CD4-positive, alpha-beta memory T cell (primary cell): ENCODE measurements around the gene SIGLECL1. TPM values are rescaled to one million over a fixed set of nuclear protein-coding genes. Genes with fewer than 3 reads are reported as not detected.

Experiments used
- CTCF ChIA-PET: fragments of 350-600 bp; sonication (Branson Sonifier 250); formaldehyde crosslinking; loops from one replicate; lab custom pipeline; 2021; ENCODE audit warnings: inconsistent platforms; ENCODE audit not compliant: partially characterized antibody; lab: Charles Lee
- POLR2A ChIA-PET: fragments of 350-600 bp; sonication (Branson Sonifier 250); formaldehyde crosslinking; loops from one replicate; lab custom pipeline; 2021; ENCODE audit not compliant: partially characterized antibody; lab: Charles Lee
- DNase-seq, 5 donors: peaks; one replicate each; pipeline versions ENCODE4 v3.0.0 to v3.0.0-alpha.2; 2020 to 2022; ENCODE audit warnings: mixed read lengths in 1 of 5
- H3K27ac ChIP-seq: one replicate; pipeline ENCODE4 v1.7.0; 2013; ENCODE audit warnings: low read depth, low read length
- H3K27me3 ChIP-seq: 2 replicates; pipeline ENCODE4 v1.7.0; 2013; ENCODE audit warnings: mild to moderate bottlenecking, low read length, moderate library complexity; ENCODE audit not compliant: insufficient read depth
- H3K36me3 ChIP-seq: 2 replicates; pipeline ENCODE4 v1.7.0; 2013; ENCODE audit warnings: mild to moderate bottlenecking, low read length, moderate library complexity; ENCODE audit not compliant: insufficient read depth
- H3K4me1 ChIP-seq: 2 replicates; pipeline ENCODE4 v1.7.0; 2013; ENCODE audit warnings: mild to moderate bottlenecking, low read length, moderate library complexity; ENCODE audit not compliant: insufficient read depth
- H3K4me3 ChIP-seq, 2 donors: one replicate each; pipeline ENCODE4 v1.7.0; 2013; ENCODE audit warnings: low read length in 2 of 2, mild to moderate bottlenecking in 1 of 2
- H3K9me3 ChIP-seq, 2 donors: one replicate each; pipeline ENCODE4 v1.7.0; 2013; ENCODE audit warnings: low read length in 2 of 2, control low read depth in 1 of 2; ENCODE audit not compliant: control insufficient read depth in 1 of 2
- H3K27ac Mint-ChIP-seq, 7 donors: one replicate each; pipeline ENCODE4 v1.8.0; 2020 to 2021; ENCODE audit warnings: mixed read lengths in 7 of 7, mild to moderate bottlenecking in 6 of 7, inconsistent platforms in 3 of 7, moderate library complexity in 3 of 7
- H3K27me3 Mint-ChIP-seq, 2 donors: one replicate each; pipeline ENCODE4 v1.8.0; 2020 to 2021; ENCODE audit warnings: mixed read lengths in 2 of 2
- H3K36me3 Mint-ChIP-seq, 2 donors: one replicate each; pipeline ENCODE4 v1.8.0; 2020 to 2021; ENCODE audit warnings: mixed read lengths in 2 of 2, inconsistent platforms in 1 of 2, mild to moderate bottlenecking in 1 of 2
- H3K4me1 Mint-ChIP-seq, 4 donors: one replicate each; pipeline ENCODE4 v1.8.0; 2020 to 2021; ENCODE audit warnings: mixed read lengths in 4 of 4, mild to moderate bottlenecking in 1 of 4
- H3K4me3 Mint-ChIP-seq, 8 donors: one replicate each; pipeline ENCODE4 v1.8.0; 2020 to 2021; ENCODE audit warnings: mixed read lengths in 8 of 8, mild to moderate bottlenecking in 7 of 8, moderate library complexity in 6 of 8, inconsistent platforms in 3 of 8
- H3K9me3 Mint-ChIP-seq, 8 donors: one replicate each; pipeline ENCODE4 v1.8.0; 2020 to 2021; ENCODE audit warnings: mixed read lengths in 8 of 8, mild to moderate bottlenecking in 5 of 8, inconsistent platforms in 3 of 8, moderate library complexity in 1 of 8
- intact Hi-C: fragments of 100-400 bp; cut with micrococcal nuclease; formaldehyde crosslinking; loops from one replicate; pipeline ENCODE4 v1.15.1; 2023
- polyA plus RNA-seq, 2 donors: library from polyadenylated mRNA; unstranded; fragments of 300-500 nt; fragmentation: Illumina TruSeq; gene quantifications; one replicate each; pipeline ENCODE4 v1.2.3, GENCODE V29; 2021
- total RNA-seq, 2 experiments: library from RNA; stranded (reverse); gene quantifications; one replicate each; pipeline ENCODE4 v1.2.3, GENCODE V29; 2021

SIGLECL1 gene
- total and polyA plus RNA-seq, 4 experiments from 2014 or later, result not detected

DNA sequence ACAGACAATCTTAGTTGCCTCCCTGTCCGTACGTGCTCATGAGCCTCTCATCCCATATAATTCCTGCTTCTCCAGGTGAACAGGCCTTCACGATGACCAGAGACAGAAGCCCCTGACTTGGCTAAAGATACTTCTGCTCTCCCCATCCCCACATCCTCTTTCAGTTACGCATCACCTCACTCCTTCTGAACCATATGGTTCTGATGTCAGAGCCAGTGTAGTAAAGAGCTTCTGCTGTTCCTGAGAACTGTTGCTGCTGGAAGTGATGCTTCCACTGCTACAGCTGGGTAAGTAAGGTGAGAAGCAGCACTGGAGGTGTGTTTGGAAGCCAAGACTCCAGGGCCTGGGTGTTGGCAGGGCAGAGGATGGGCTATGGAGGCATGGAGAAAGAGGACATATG lies 12.9 kb downstream of the SIGLECL1 start:
- no peaks in the 10 kb centered on the region for H3K9me3 ChIP-seq
- no peaks in the 10 kb centered on the region for H3K36me3 ChIP-seq
- H3K4me1 ChIP-seq, result no peaks in the 10 kb centered on the region
- no peak overlapping the region for H3K27ac ChIP-seq
- Mint-ChIP-seq H3K4me3 (no peak overlapping the region), H3K36me3 (no peaks in the 10 kb centered on the region), H3K9me3 (no peaks in the 10 kb centered on the region), H3K27me3 (peaks cover 8 to 14% of the 10 kb centered on the region in 2 donors), H3K4me1 (peaks cover 0 to 4% (median 0%) of the 10 kb centered on the region in 4 donors), H3K27ac (no peak overlapping the region)
- no peak overlapping the region for H3K4me3 ChIP-seq
- ChIA-PET CTCF (no interaction called here), POLR2A (no interaction called here)
- H3K27me3 ChIP-seq, result no peaks in the 10 kb centered on the region
- no peak for DNase-seq
- intact Hi-C loops, result no loop called here

DNA sequence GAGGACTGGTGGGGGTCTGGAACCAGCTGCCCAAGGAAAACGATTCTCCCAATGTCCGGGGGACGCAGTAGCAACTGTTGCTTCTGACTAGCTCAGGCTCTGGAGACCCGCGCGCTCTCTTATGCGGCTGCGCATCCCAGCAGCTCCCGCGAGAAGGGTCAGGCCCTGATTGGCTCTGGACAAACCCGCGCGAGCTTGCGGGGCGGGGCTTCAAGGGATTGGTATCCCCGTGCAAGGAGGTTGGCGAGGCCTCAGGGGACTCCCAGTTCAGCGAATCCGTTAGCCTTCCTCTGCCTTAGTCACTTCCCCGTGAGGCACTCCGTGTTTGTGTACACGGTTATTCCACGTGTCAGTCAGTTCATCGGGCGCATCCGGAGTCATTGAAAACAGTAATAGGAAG lies 20.2 kb downstream of the SIGLECL1 start:
- ChIA-PET POLR2A (no interaction called here), CTCF (no interaction called here)
- Mint-ChIP-seq H3K36me3 (no peaks in the 10 kb centered on the region), H3K9me3 (no peaks in the 10 kb centered on the region), H3K4me3 (peak overlapping the region in 1 of 8 donors; percentile 28), H3K27me3 (peaks cover 0 to 2% of the 10 kb centered on the region in 2 donors), H3K27ac (peak overlapping the region in 2 of 7 donors; percentile 55 to 71), H3K4me1 (peaks cover 0 to 35% (median 20%) of the 10 kb centered on the region in 4 donors)
- Histone ChIP-seq H3K4me1 (no peaks in the 10 kb centered on the region), H3K36me3 (no peaks in the 10 kb centered on the region), H3K4me3 (no peak overlapping the region), H3K27me3 (no peaks in the 10 kb centered on the region), H3K27ac (no peak overlapping the region), H3K9me3 (no peaks in the 10 kb centered on the region)
- DNase-seq, result no peak
- intact Hi-C loops, result no loop called here

DNA sequence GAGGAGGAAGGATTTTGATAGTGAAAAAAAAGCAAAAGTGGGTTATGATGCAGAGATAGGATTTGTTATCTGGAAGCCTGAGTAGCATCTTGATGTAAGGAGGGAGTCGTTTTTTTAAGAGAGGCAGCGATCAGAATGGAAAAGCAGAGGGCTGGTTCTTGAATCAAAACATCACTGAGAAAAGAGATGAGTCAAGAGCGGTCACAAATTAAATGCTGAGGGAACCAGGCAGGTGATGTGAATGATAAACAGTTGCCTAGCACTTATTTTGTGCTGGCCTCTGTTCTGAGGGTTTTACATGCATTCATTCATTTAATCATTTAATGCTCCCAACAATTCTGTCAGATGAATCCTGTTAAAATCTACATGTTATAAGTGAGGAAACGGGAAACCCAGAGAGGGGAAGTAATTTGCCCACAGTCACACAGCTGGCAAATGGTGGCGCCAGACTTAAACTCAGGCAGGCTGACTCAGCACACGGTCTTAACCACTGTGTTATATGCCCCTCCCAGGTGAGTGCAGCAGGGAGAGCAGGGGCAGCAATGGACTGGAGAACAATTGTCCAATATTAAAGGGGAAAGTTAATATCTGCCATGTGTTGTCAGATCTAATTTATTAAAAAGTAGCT lies 21.4 kb downstream of the SIGLECL1 start:
- peak in 2 of 5 donors; percentile 28 to 51 for DNase-seq
- H3K27ac ChIP-seq, result no peak overlapping the region
- intact Hi-C loops, result no loop called here
- peak overlapping the region in 5 of 8 donors; percentile 23 to 67 (median 41) for H3K4me3 Mint-ChIP-seq
- H3K4me1 ChIP-seq, result no peaks in the 10 kb centered on the region
- no peak overlapping the region for H3K4me3 ChIP-seq
- H3K9me3 ChIP-seq, result no peaks in the 10 kb centered on the region
- ChIA-PET POLR2A (interaction anchor here (0.6 to 1.1 kb wide), 2 partner anchors 67 to 432 kb away, joined by 3 read pairs; no protein-coding TSS in a partner anchor), CTCF (no interaction called here)
- no peaks in the 10 kb centered on the region for H3K27me3 ChIP-seq
- peaks cover 0 to 2% of the 10 kb centered on the region in 2 donors for H3K27me3 Mint-ChIP-seq
- peak overlapping the region in 5 of 7 donors; percentile 58 to 92 (median 82) for H3K27ac Mint-ChIP-seq
- H3K36me3 ChIP-seq, result no peaks in the 10 kb centered on the region
- no peaks in the 10 kb centered on the region for H3K9me3 Mint-ChIP-seq
- H3K36me3 Mint-ChIP-seq, result no peaks in the 10 kb centered on the region
- H3K4me1 Mint-ChIP-seq, result peaks cover 0 to 35% (median 20%) of the 10 kb centered on the region in 4 donors

DNA sequence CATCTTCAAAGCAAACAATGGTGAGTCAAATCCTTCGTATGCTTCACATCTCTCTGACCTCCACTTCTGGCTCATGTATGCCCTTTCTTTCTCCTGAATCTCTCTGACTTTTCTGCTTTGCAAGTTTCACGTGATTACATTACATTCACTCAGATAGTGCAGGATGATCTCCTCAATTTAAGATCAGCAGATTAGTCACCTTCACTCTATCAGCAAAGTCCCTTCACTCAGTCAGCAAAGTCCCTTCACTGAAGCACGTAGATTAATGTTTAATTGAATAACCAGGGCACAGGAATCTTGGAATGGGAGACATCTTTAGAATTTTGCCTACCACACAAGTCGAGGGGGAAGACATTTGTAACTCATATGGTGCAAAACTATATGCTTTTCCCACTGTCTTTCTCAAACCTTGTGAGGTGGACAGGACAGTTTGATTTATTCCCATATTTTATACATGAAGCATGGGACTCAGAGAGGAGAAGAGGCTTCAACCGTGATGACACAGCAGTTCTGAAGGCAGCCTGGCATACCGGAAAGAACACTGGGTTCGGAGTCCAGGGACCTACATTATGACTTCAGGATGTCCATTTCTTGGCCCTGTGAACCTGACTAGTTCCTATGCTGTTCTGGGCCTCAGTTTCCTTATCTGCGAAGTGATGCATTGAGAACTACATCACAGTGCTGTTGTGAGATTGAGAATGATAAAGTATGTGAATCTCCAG lies 23.3 kb downstream of the SIGLECL1 start:
- Histone ChIP-seq H3K36me3 (no peaks in the 10 kb centered on the region), H3K4me3 (no peak overlapping the region), H3K27me3 (no peaks in the 10 kb centered on the region), H3K4me1 (no peaks in the 10 kb centered on the region), H3K27ac (no peak overlapping the region), H3K9me3 (no peaks in the 10 kb centered on the region)
- H3K4me1 Mint-ChIP-seq, result peaks cover 0 to 35% (median 20%) of the 10 kb centered on the region in 4 donors
- H3K27ac Mint-ChIP-seq, result peak overlapping the region in 4 of 7 donors; percentile 10 to 40 (median 25)
- peaks cover 5% of the 10 kb centered on the region in 2 donors for H3K27me3 Mint-ChIP-seq
- H3K4me3 Mint-ChIP-seq, result peak overlapping the region in 3 of 8 donors; percentile 1 to 6 (median 4)
- DNase-seq, result no peak
- ChIA-PET CTCF (interaction anchor here (1.4 kb wide), 1 partner anchor 14 kb away, joined by 5 read pairs; no protein-coding TSS in a partner anchor), POLR2A (no interaction called here)
- intact Hi-C loops, result no loop called here
- H3K9me3 Mint-ChIP-seq, result peaks cover 0 to 4% (median 0%) of the 10 kb centered on the region in 8 donors
- H3K36me3 Mint-ChIP-seq, result no peaks in the 10 kb centered on the region

GRCh38 chr19:51277112-51277511 lies 26.2 kb downstream of the SIGLECL1 start:
- Histone ChIP-seq H3K27ac (no peak overlapping the region), H3K4me3 (no peak overlapping the region), H3K9me3 (no peaks in the 10 kb centered on the region), H3K36me3 (no peaks in the 10 kb centered on the region), H3K4me1 (no peaks in the 10 kb centered on the region), H3K27me3 (no peaks in the 10 kb centered on the region)
- H3K9me3 Mint-ChIP-seq, result peaks cover 0 to 9% (median 5%) of the 10 kb centered on the region in 8 donors
- intact Hi-C loops, result no loop called here
- peaks cover 0 to 25% (median 14%) of the 10 kb centered on the region in 4 donors for H3K4me1 Mint-ChIP-seq
- no peak overlapping the region for H3K27ac Mint-ChIP-seq
- H3K36me3 Mint-ChIP-seq, result no peaks in the 10 kb centered on the region
- peaks cover 4 to 5% of the 10 kb centered on the region in 2 donors for H3K27me3 Mint-ChIP-seq
- CTCF ChIA-PET, result no interaction called here
- no peak overlapping the region for H3K4me3 Mint-ChIP-seq
- POLR2A ChIA-PET, result no interaction called here
- no peak for DNase-seq

GRCh38 chr19:51282335-51282734 lies 31.5 kb downstream of the SIGLECL1 start:
- H3K4me1 ChIP-seq, result no peaks in the 10 kb centered on the region
- Mint-ChIP-seq H3K36me3 (no peaks in the 10 kb centered on the region), H3K27ac (peak overlapping the region in 2 of 7 donors; percentile 40 to 58), H3K4me3 (no peak overlapping the region), H3K9me3 (peaks cover 2 to 20% (median 10%) of the 10 kb centered on the region in 8 donors), H3K4me1 (no peaks in the 10 kb centered on the region), H3K27me3 (peaks cover 5 to 9% of the 10 kb centered on the region in 2 donors)
- no peaks in the 10 kb centered on the region for H3K9me3 ChIP-seq
- CTCF ChIA-PET, result no interaction called here
- peaks cover 1% of the 10 kb centered on the region for H3K27me3 ChIP-seq
- POLR2A ChIA-PET, result no interaction called here
- no peak overlapping the region for H3K4me3 ChIP-seq
- H3K36me3 ChIP-seq, result no peaks in the 10 kb centered on the region
- H3K27ac ChIP-seq, result no peak overlapping the region
- DNase-seq, result no peak
- intact Hi-C loops, result no loop called here

GRCh38 chr19:51285682-51286081 lies 34.8 kb downstream of the SIGLECL1 start:
- Histone ChIP-seq H3K27ac (no peak overlapping the region), H3K27me3 (peaks cover 5% of the 10 kb centered on the region)

More at GRCh38 chr19:51285682-51286081, 34.8 kb downstream of the SIGLECL1 start:
- no peaks in the 10 kb centered on the region for H3K36me3 Mint-ChIP-seq
- peaks cover 2 to 7% of the 10 kb centered on the region in 2 donors for H3K27me3 Mint-ChIP-seq
- intact Hi-C loops, result no loop called here
- Histone ChIP-seq H3K4me3 (no peak overlapping the region), H3K4me1 (no peaks in the 10 kb centered on the region), H3K36me3 (no peaks in the 10 kb centered on the region), H3K9me3 (no peaks in the 10 kb centered on the region)
- CTCF ChIA-PET, result no interaction called here
- H3K9me3 Mint-ChIP-seq, result peaks cover 0 to 14% (median 6%) of the 10 kb centered on the region in 8 donors
- peak overlapping the region in 1 of 7 donors; percentile 16 for H3K27ac Mint-ChIP-seq
- no peak overlapping the region for H3K4me3 Mint-ChIP-seq
- no peaks in the 10 kb centered on the region for H3K4me1 Mint-ChIP-seq
- DNase-seq, result no peak
- POLR2A ChIA-PET, result no interaction called here
